SK-N-SH treated with all-trans-retinoic acid at 6 μM for 48 hours (cell line): ENCODE measurements around the gene ARMC2.

Experiments
- CREB5 ChIP-seq: fragments of 250-450 bp; sonication (Bioruptor Pico); IDR thresholded peaks from 2 replicates; pipeline ENCODE4 v1.5.1; 2020; ENCODE audit warnings: low read depth, mild to moderate bottlenecking, moderate library complexity
- ISL1 ChIP-seq: fragments of 250-450 bp; sonication (Bioruptor Pico); IDR thresholded peaks from 2 replicates; pipeline ENCODE4 v2.1.2; 2022; ENCODE audit warnings: mild to moderate bottlenecking, moderate library complexity
- PPARA ChIP-seq: fragments of 250-450 bp; sonication (Bioruptor Pico); IDR thresholded peaks from 2 replicates; pipeline ENCODE4 v1.5.0; 2020; ENCODE audit warnings: mild to moderate bottlenecking, borderline replicate concordance
- TOX ChIP-seq: fragments of 250-450 bp; sonication (Bioruptor Pico); IDR thresholded peaks from 2 replicates; pipeline ENCODE4 v1.8.0; 2021; ENCODE audit warnings: mild to moderate bottlenecking, moderate library complexity, borderline replicate concordance
- ZNF565 ChIP-seq: fragments of 450-650 bp; formaldehyde crosslinking; conservative IDR thresholded peaks from 2 replicates; pipeline ENCODE4 v1.5.0; 2020; ENCODE audit warnings: low read depth, mild to moderate bottlenecking, moderate library complexity

GRCh38 chr6:108987156-108987555, 138.9 kb downstream of the ARMC2 start:
- TF ChIP-seq CREB5 (CRISPR knock-in tag) (no peak), ZNF565 (CRISPR knock-in tag) (no peak), PPARA (CRISPR knock-in tag) (no peak), ISL1 (no peak), TOX (CRISPR knock-in tag) (no peak)
